Neural cell (in vitro differentiated cells): ENCODE data around the gene COL4A2. TPM values are rescaled to one million over a fixed set of nuclear protein-coding genes. Genes with fewer than 3 reads are reported as not detected.

ENCODE experiments used
- H2AFZ ChIP-seq: fragments of 200-600, 300-800 bp; sonication (generic), shearing (Covaris generic); 2 replicates; pipeline ENCODE4 v1.6.0; 2014; ENCODE audit warnings: low read depth, mild to moderate bottlenecking, antibody characterized with exemption, low read length, moderate library complexity
- H3F3A ChIP-seq: fragments of 200-600 bp; shearing (Covaris generic); 2 replicates; pipeline ENCODE4 v1.6.1; 2016; ENCODE audit warnings: mild to moderate bottlenecking, moderate library complexity, mixed read lengths, antibody characterized with exemption, low read length; ENCODE audit not compliant: insufficient read depth, poor library complexity, severe bottlenecking
- H3K27ac ChIP-seq: fragments of 200-600, 300-800 bp; sonication (generic), shearing (Covaris generic); 2 replicates; pipeline ENCODE4 v1.5.1; 2014; ENCODE audit warnings: mild to moderate bottlenecking, low read length, moderate library complexity
- H3K27me3 ChIP-seq: fragments of 300-800, 200-600 bp; sonication (generic), shearing (Covaris generic); 2 replicates; pipeline ENCODE4 v1.6.0; 2014; ENCODE audit warnings: mild to moderate bottlenecking, low read depth, low read length, moderate library complexity; ENCODE audit not compliant: insufficient read depth
- H3K36me3 ChIP-seq: fragments of 300-800, 200-600 bp; sonication (generic), shearing (Covaris generic); 2 replicates; pipeline ENCODE4 v1.5.1; 2014; ENCODE audit warnings: mild to moderate bottlenecking, antibody characterized with exemption, low read length, moderate library complexity; ENCODE audit not compliant: insufficient read depth
- H3K4me2 ChIP-seq: fragments of 300-800, 200-600 bp; sonication (generic), shearing (Covaris generic); 2 replicates; pipeline ENCODE4 v1.6.0; 2014; ENCODE audit warnings: mild to moderate bottlenecking, low read length
- H3K4me3 ChIP-seq: fragments of 300-800, 200-600 bp; sonication (generic), shearing (Covaris generic); 2 replicates; pipeline ENCODE4 v1.5.1; 2014; ENCODE audit warnings: mild to moderate bottlenecking, low read length, moderate library complexity
- H3K79me2 ChIP-seq: fragments of 200-600 bp; shearing (Covaris generic); replicated peaks from 2 replicates; pipeline ENCODE4 v1.6.0; 2014; ENCODE audit warnings: mild to moderate bottlenecking, low read length, moderate library complexity; ENCODE audit not compliant: insufficient read depth
- H3K9ac ChIP-seq: fragments of 300-800, 200-600 bp; sonication (generic), shearing (Covaris generic); 2 replicates; pipeline ENCODE4 v1.6.1; 2016; ENCODE audit warnings: mild to moderate bottlenecking, low read length, mixed read lengths
- H3K9me2 ChIP-seq: fragments of 200-600 bp; shearing (Covaris generic); 2 replicates; pipeline ENCODE4 v1.6.1; 2016; ENCODE audit warnings: mild to moderate bottlenecking, low read length, mixed read lengths; ENCODE audit not compliant: insufficient read depth
- H3K9me3 ChIP-seq: fragments of 200-600, 300-800 bp; sonication (generic), shearing (Covaris generic); 2 replicates; pipeline ENCODE4 v1.6.1; 2016; ENCODE audit warnings: mild to moderate bottlenecking, mixed run types, low read length, moderate library complexity, mixed read lengths
- H4K20me1 ChIP-seq: fragments of 200-600 bp; shearing (Covaris generic); 2 replicates; pipeline ENCODE4 v1.6.1; 2016; ENCODE audit warnings: mild to moderate bottlenecking, mixed run types; ENCODE audit not compliant: insufficient read depth
- CTCF ChIP-seq: fragments of 450-650 bp; IDR thresholded peaks from 2 replicates; pipeline ENCODE4 v1.5.1; 2014; ENCODE audit warnings: antibody characterized with exemption, mild to moderate bottlenecking, moderate library complexity; ENCODE audit not compliant: poor library complexity, severe bottlenecking
- EP300 ChIP-seq: fragments of 450-650 bp; conservative IDR thresholded peaks from 2 replicates; pipeline ENCODE4 v1.6.1; 2014; ENCODE audit warnings: antibody characterized with exemption, mild to moderate bottlenecking, moderate library complexity; ENCODE audit not compliant: poor library complexity, severe bottlenecking
- EZH2 ChIP-seq: fragments of 200-600, 300-800 bp; shearing (Covaris generic), sonication (generic); IDR thresholded peaks from 2 replicates; pipeline ENCODE4 v1.6.1; 2014; ENCODE audit warnings: antibody characterized with exemption, low read length, borderline replicate concordance, mild to moderate bottlenecking; ENCODE audit not compliant: insufficient read depth, poor library complexity, severe bottlenecking
- MXI1 ChIP-seq: fragments of 450-650 bp; conservative IDR thresholded peaks from 2 replicates; pipeline ENCODE4 v1.6.1; 2014; ENCODE audit warnings: antibody characterized with exemption, mild to moderate bottlenecking; ENCODE audit not compliant: poor library complexity, severe bottlenecking
- POLR2AphosphoS5 ChIP-seq: IDR thresholded peaks from 2 replicates; pipeline ENCODE4 v1.6.1; 2012
- RAD21 ChIP-seq: fragments of 450-650 bp; conservative IDR thresholded peaks from 2 replicates; pipeline ENCODE4 v1.6.1; 2014; ENCODE audit warnings: antibody characterized with exemption, mild to moderate bottlenecking, moderate library complexity
- REST ChIP-seq: IDR thresholded peaks from 2 replicates; pipeline ENCODE4 v1.6.1; 2012; ENCODE audit warnings: borderline replicate concordance
- SMC3 ChIP-seq: fragments of 450-650 bp; conservative IDR thresholded peaks from 2 replicates; pipeline ENCODE4 v1.6.1; 2014; ENCODE audit warnings: antibody characterized with exemption, mild to moderate bottlenecking, moderate library complexity; ENCODE audit not compliant: poor library complexity
- TAF1 ChIP-seq: IDR thresholded peaks from 2 replicates; pipeline ENCODE4 v1.6.1; 2012; ENCODE audit warnings: low read depth
- polyA plus RNA-seq: library from polyadenylated mRNA; depleted of rRNA; stranded (reverse); fragments of >200 nt; gene quantifications from 2 replicates; pipeline ENCODE4 v1.2.3, GENCODE V29; 2014

Gene COL4A2
- polyA plus RNA-seq, 1 donor from 2014 or later: 30.8 TPM

- H3K36me3 ChIP-seq: no peaks in the 10 kb centered on the region
- no peak overlapping the region for H3K4me3 ChIP-seq
- no peak overlapping the region for H2AFZ ChIP-seq
- H4K20me1 ChIP-seq: no peaks in the 10 kb centered on the region
- no peak overlapping the region for H3K9ac ChIP-seq
- H3K79me2 ChIP-seq: no peaks in the 10 kb centered on the region
- H3K4me2 ChIP-seq: no peak overlapping the region
- no peaks in the 10 kb centered on the region for H3K9me3 ChIP-seq
- H3K27ac ChIP-seq: no peak overlapping the region
- H3F3A ChIP-seq: no peaks in the 10 kb centered on the region
- TF ChIP-seq CTCF (no peak), EP300 (no peak), RAD21 (no peak), EZH2 (no peak), SMC3 (no peak), MXI1 (no peak), POLR2AphosphoS5 (no peak), TAF1 (no peak), REST (no peak)
- no peaks in the 10 kb centered on the region for H3K27me3 ChIP-seq
- H3K9me2 ChIP-seq: no peaks in the 10 kb centered on the region
Measured at GRCh38 chr13:110326263-110326904, 19.3 kb downstream of the COL4A2 start.

GRCh38 chr13:110327051-110327721 is 20.1 kb downstream of the COL4A2 start:
- Histone ChIP-seq H3K9ac (no peak overlapping the region), H3K79me2 (no peaks in the 10 kb centered on the region), H4K20me1 (no peaks in the 10 kb centered on the region)

More at GRCh38 chr13:110327051-110327721, 20.1 kb downstream of the COL4A2 start:
- H3K4me2 ChIP-seq: no peak overlapping the region
- no peak overlapping the region for H2AFZ ChIP-seq
- TF ChIP-seq TAF1 (no peak), EZH2 (no peak), CTCF (no peak), RAD21 (no peak), EP300 (no peak), SMC3 (no peak), REST (no peak), MXI1 (no peak), POLR2AphosphoS5 (no peak)
- no peaks in the 10 kb centered on the region for H3K9me3 ChIP-seq
- no peaks in the 10 kb centered on the region for H3F3A ChIP-seq
- no peak overlapping the region for H3K27ac ChIP-seq
- H3K9me2 ChIP-seq: no peaks in the 10 kb centered on the region
- H3K27me3 ChIP-seq: no peaks in the 10 kb centered on the region
- H3K36me3 ChIP-seq: no peaks in the 10 kb centered on the region
- H3K4me3 ChIP-seq: no peak overlapping the region
